GM18517 (cell line): ENCODE results near the gene ARHGAP24.
"Not testable (repeated sequence)": the region's sequence is repeated elsewhere in the genome, so short reads cannot be mapped to it uniquely, and the experiment has no call there.

ENCODE experiments used
- ATAC-seq: cut with Tn5 transposase; IDR thresholded peaks from one replicate; pipeline ENCODE4 v1.9.1; 2021; ENCODE audit warnings: mild to moderate bottlenecking, moderate library complexity; ENCODE audit not compliant: unreplicated experiment

The ARHGAP24 gene

GRCh38 chr4:85803856-85804255, 328.9 kb downstream of the ARHGAP24 start:
- ATAC-seq, result no peak

- ATAC-seq, result no peak
Measured at GRCh38 chr4:85805891-85806290, 330.9 kb downstream of the ARHGAP24 start.

DNA sequence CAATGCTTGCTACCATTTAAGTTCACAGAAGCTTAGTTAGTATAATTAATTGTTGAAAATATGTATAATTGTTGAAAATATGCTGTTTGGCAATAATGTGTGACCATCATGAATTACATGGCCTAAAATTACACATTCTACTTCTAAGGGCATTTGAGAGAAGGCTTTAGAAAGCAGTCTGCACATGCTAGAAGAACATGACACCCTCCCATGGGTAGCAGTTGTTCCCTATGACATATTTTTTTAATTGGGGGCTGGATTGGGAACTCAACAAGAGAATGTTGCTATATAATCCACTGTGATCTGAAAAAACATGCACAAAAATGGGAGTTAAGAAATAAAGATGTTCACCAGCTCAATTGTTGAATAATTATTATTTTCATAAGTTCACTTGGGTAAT, 331.4 kb downstream of the ARHGAP24 start:
- ATAC-seq, result no peak

- ATAC-seq, result no peak
Measured at GRCh38 chr4:85807247-85807950, 332.4 kb downstream of the ARHGAP24 start.

GRCh38 chr4:85808104-85808503, 333.2 kb downstream of the ARHGAP24 start:
- ATAC-seq, result no peak

- no peak for ATAC-seq
Measured at GRCh38 chr4:85808864-85809263, 333.9 kb downstream of the ARHGAP24 start.

GRCh38 chr4:85812776-85813175, 337.8 kb downstream of the ARHGAP24 start:
- ATAC-seq, result no peak

DNA sequence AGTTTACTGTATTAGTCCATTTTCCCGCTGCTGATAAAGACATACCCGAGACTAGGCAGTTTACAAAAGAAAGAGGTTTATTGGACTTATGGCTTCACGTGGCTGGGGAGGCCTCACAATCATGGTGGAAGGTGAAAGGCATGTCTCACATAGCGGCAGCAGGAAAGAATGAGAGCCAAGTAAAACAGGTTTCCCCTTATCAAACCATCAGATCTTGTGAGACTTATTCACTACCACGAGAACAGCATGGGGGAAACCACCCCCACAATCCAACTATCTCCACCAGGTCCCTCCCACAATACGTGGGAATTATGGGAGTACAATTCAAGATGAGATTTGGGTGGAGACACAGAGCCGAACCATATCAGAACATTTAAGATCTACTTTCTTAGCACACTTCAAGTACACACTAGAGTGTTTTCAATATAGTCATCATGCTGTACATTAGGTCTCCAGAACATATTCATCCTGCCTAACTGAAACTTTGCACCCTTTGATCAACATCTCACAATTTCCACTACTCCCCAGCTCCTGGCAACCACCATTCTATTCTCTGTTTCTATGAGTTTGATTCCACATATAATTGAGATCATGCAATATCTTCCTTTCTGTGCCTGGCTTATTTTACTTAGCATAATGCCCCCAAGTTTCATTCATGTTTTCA, 341.0 kb downstream of the ARHGAP24 start:
- no peak for ATAC-seq

GRCh38 chr4:85818700-85819099, 343.8 kb downstream of the ARHGAP24 start:
- ATAC-seq, result no peak

DNA sequence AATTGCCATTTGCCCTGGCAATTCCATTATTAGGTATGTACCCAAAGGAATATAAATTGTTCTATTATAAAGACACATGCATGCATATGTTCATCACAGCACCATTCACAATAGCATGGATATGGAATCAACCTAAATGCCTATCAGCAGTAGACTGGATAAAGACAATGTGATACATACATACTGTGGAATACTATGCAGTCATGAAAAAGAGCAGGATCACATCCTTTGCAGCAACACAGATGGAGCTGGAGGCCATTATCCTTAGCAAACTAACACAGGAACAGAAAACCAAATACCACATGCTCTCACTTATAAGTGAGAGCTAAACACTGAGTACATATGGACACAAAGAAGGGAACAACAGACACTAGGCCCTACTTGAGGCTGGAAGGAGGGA, 345.2 kb downstream of the ARHGAP24 start:
- ATAC-seq, result not testable (repeated sequence)

GRCh38 chr4:85821688-85822455, 346.9 kb downstream of the ARHGAP24 start:
- no peak for ATAC-seq

- ATAC-seq, result no peak
Measured at GRCh38 chr4:85823295-85823694, 348.3 kb downstream of the ARHGAP24 start.

DNA sequence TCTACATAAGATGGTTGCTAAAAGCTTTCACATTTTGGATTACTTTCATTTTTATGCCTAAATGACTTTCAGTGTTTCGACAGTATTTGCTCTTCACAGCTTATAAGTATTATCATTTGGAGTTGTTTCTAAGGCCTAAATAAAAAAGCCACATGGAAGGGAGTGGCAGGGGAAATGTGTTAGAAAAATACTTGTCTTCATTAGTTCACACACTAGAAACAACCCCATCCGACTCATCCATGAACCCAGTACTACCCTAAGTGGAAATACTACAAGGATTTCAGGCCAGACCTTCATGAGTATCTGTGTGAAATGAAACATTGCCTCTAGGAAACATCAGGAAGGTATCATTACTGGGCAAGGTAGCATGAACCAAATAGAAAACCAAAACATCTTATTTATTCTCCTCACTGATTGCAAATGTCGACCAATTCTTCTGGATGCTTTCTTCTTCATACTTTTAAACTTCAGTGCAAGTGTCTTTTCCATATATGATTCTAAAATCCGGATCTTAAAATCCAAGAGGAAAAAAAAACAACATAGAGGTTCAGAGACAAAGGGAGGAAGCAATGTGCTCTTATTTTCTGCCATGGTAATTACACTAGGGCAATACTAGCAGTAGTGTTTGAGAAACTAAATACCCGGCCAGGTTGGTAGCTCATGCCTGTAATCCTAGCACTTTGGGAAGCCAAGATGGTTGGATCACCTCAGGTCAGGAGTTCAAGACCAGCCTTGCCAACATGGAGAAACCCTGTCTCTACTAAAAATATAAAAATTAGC, 349.4 kb downstream of the ARHGAP24 start:
- ATAC-seq, result no peak

DNA sequence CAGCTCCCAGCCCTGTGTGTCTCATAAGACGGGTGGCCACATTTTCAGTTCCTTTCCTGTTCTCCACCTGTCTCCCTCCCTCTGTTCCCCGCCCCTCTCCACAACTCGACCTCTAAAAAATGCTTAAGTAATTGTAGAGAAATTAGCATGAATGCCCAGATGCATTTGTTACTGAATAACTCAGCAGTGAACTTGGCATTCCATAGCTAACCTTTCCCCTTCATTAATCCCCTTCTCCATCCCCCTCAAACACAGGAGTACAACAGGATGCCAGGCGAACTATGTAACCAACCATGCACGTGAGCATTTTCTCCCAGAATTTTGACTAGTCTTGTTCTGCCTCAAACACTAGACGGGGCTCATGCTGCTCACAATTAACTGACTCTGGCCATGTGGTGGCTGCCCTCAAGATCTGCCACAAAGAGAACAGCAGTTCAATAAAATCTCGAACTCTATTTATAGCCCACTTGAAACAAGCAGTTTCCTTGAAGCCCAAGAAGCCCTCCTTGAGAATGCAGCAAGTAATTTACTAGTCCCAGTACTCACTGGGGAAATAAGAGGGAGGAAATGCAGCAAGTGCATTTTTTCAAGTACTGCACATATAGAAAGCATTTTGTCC, 351.2 kb downstream of the ARHGAP24 start:
- no peak for ATAC-seq

DNA sequence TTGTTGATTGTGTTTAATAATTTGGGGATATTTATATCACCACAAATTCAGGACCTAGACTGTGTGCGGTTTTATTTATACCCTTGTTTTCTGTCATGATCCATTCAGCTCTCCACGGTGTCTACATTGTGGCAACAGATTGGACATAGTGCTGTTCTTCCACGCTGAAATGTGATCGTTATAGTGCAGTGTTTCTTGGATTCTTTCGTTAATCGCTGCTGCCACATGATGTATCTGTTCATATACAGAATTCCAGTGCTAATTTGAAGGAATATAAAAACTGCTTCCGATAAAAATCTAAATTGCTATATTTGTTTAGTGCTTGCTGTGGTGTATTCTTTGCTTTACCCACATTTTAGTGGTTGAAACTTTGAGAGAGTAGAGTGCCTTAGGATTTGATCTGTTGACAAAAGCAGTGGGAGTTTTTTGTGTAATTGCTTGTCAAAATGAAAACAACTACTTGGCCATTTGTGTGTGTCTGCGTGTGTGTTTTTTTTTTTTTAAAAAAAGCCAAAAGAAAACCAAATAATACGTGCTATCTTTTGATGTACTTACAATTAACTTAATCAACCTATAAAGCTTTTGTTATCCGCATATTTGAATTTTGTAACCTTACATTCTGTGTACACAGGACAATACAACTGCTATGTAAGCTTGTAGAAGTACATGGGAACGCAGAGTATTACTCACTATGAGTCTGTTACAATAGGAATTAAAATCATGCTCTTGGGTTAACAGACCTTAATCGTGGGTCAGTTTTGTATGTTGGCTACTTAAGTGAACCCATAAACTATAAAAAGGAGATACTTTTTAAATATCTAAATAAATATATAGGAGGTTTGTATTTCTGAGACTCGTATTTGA, 353.3 kb downstream of the ARHGAP24 start:
- ATAC-seq, result no peak

GRCh38 chr4:85829276-85830051, 354.5 kb downstream of the ARHGAP24 start:
- ATAC-seq, result no peak

- no peak for ATAC-seq
Measured at GRCh38 chr4:85831647-85832046, 356.7 kb downstream of the ARHGAP24 start.

DNA sequence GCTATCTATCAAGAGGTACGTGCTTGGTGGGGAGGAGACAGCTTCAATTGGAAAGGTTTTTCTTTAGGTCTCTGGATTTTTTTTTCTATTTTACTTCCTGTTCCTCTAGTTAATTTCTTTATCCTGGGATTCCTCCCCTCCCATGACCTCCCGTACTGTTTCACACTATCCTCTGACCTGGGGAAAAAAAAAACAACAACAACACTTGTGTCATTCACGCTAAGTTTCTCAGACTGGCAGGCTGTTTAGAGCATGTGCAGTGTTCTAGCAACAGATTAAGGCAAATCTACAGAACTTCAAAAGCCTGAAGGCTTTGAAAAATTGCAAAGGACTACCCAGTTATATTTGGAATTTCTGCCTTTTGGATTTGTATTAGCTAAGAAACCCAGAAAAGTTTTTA, 358.4 kb downstream of the ARHGAP24 start:
- no peak for ATAC-seq

DNA sequence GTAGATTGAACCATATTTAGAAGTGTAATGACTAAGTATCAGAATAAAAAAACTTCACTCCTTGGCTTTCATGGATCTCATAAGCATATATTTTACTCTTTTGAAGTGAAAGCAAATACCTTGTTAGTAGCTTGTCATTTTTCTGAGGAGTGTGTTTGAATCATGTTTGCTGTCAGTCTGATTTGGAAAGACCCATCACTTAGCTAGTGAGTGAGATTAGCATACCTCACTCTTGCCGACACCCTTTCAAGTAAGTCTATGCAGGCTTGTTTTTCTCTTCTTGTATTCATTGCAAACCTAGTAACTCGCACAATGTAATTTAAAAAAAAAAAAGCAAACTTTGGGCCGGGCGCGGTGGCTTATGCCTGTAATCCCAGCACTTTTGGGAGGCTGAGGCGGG, 360.0 kb downstream of the ARHGAP24 start:
- no peak for ATAC-seq
